Activated CD8-positive, alpha-beta memory T cell treated with anti-CD3 and anti-CD28 coated beads for 48 hours (primary cell): Measurements from ENCODE around the gene KRT71.

Experiments
- DNase-seq, 3 experiments: peaks; one replicate each; pipeline ENCODE4 v3.0.0-alpha.2; 2020; ENCODE audit warnings: low read depth in 2 of 3, low spot score in 2 of 3

Gene KRT71

GRCh38 chr12:52539821-52540173, 13.1 kb downstream of the KRT71 start:
- no peak for DNase-seq

GRCh38 chr12:52539083-52539820, 13.7 kb downstream of the KRT71 start:
- no peak for DNase-seq

- DNase-seq, result no peak
These were observed 15.8 kb downstream of the KRT71 start for GRCh38 chr12:52537101-52537500.

GRCh38 chr12:52535574-52535973, 17.4 kb downstream of the KRT71 start:
- no peak for DNase-seq

GRCh38 chr12:52534482-52534881, 18.5 kb downstream of the KRT71 start:
- no peak for DNase-seq

GRCh38 chr12:52533686-52534470, 19.1 kb downstream of the KRT71 start:
- DNase-seq, result no peak

GRCh38 chr12:52532636-52533035, 20.3 kb downstream of the KRT71 start:
- DNase-seq, result no peak

- DNase-seq, result no peak
These were observed 21.2 kb downstream of the KRT71 start for GRCh38 chr12:52531566-52532300.

- DNase-seq, result no peak
These were observed 22.0 kb downstream of the KRT71 start for GRCh38 chr12:52530905-52531304.

- no peak for DNase-seq
These were observed 22.6 kb downstream of the KRT71 start for GRCh38 chr12:52530366-52530765.

GRCh38 chr12:52529846-52530245, 23.1 kb downstream of the KRT71 start:
- DNase-seq, result no peak

- DNase-seq, result no peak
These were observed 23.5 kb downstream of the KRT71 start for GRCh38 chr12:52529417-52529816.

- DNase-seq, result no peak
These were observed 24.3 kb downstream of the KRT71 start for GRCh38 chr12:52528641-52529143.

- no peak for DNase-seq
These were observed 25.7 kb downstream of the KRT71 start for GRCh38 chr12:52527121-52527800.

- DNase-seq, result no peak
These were observed 26.4 kb downstream of the KRT71 start for GRCh38 chr12:52526511-52526951.

GRCh38 chr12:52525661-52526499, 27.1 kb downstream of the KRT71 start:
- no peak for DNase-seq

GRCh38 chr12:52524898-52525591, 27.9 kb downstream of the KRT71 start:
- DNase-seq, result no peak

- DNase-seq, result no peak
These were observed 28.6 kb downstream of the KRT71 start for GRCh38 chr12:52524241-52524897.

GRCh38 chr12:52523824-52524223, 29.1 kb downstream of the KRT71 start:
- DNase-seq, result no peak
